ENCODE results near the gene PSMD3.

Gene PSMD3

DNA sequence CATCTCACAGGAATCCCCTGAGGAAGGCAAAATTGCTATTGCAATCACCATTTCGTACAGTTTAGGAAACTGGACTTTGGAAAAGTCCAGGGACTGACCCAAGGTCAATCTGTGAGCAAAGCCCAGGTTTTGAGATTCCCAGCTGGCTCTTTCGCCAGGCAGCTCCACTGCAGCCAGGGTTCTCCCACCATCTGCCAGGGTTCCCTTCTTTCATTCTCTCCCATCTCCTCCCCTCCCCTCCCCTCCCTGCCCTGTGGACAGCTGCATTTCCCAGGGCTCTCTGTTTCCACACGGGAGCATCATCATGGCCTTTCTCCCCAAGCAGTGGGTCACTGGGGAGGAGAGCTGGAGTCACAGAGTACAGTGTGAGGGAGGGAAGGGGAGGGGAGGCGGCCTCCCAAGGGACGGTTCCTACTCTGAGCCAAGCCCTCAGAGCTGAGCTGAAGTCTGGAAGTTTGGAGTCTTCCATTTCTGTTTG is 29.7 kb upstream of the PSMD3 start:
- Mint-ChIP-seq H3K4me1 (peaks cover 46% of the 10 kb centered on the region), H3K4me3 (no peak overlapping the region), H3K27me3 (peaks cover 48% of the 10 kb centered on the region), H3K9me3 (no peaks in the 10 kb centered on the region), H3K36me3 (no peaks in the 10 kb centered on the region), H3K27ac (no peak overlapping the region)
- CTCF ChIA-PET = no interaction called here
- DNase-seq = no peak

DNA sequence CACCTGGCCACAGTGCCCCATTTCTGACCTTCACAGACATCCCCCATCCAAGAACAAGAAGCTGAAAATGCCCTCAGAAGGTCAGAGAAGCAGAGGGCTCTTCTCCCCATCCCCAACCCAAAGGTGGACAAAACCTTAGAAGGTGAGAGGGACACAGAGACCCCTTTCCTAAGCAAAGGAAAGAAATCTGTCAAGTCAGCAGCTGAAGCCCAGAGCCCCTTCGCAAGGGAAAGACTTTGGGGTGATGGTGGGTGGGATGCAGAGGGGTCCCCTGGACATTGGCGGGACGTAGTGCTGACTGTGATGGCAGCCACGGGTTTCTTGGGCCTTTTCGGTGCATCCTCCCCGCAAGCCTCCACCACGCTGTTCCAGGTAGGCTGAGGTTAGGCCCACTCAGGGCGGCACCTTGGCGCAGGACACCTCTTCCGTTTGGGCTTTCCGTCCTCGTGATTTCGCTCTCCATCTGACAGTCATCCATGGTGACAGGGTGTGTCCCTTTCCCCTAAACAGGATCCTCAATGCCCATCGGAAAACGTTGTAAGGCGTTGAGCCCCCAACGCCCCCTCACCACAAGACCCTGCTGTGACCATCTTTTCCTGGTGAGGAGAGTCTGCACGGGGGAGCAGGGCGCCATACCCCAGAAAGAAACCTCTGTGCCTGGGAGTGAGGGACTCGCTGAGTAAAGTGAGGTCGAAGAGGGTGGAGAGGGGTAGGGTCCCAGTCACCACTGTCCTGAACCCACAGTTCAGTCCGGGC is 28.5 kb upstream of the PSMD3 start:
- Mint-ChIP-seq H3K36me3 (no peaks in the 10 kb centered on the region), H3K9me3 (no peaks in the 10 kb centered on the region), H3K27ac (no peak overlapping the region), H3K4me1 (peaks cover 46% of the 10 kb centered on the region), H3K4me3 (peak overlapping the region; percentile 56), H3K27me3 (peaks cover 46% of the 10 kb centered on the region)
- no peak for DNase-seq
- CTCF ChIA-PET = no interaction called here

GRCh38 chr17:39952680-39953470 is 27.7 kb upstream of the PSMD3 start:
- Mint-ChIP-seq H3K36me3 (no peaks in the 10 kb centered on the region), H3K27me3 (peaks cover 50% of the 10 kb centered on the region), H3K4me3 (peak overlapping the region; percentile 79), H3K27ac (peak overlapping the region; percentile 62), H3K9me3 (no peaks in the 10 kb centered on the region), H3K4me1 (peaks cover 39% of the 10 kb centered on the region)
- DNase-seq = peak; percentile 99
- CTCF ChIA-PET = interaction anchor here (1.2 to 7.0 kb wide), 2 partner anchors 28 to 35 kb away, joined by 3 to 53 read pairs; partner anchors contain the start of gene PSMD3

DNA sequence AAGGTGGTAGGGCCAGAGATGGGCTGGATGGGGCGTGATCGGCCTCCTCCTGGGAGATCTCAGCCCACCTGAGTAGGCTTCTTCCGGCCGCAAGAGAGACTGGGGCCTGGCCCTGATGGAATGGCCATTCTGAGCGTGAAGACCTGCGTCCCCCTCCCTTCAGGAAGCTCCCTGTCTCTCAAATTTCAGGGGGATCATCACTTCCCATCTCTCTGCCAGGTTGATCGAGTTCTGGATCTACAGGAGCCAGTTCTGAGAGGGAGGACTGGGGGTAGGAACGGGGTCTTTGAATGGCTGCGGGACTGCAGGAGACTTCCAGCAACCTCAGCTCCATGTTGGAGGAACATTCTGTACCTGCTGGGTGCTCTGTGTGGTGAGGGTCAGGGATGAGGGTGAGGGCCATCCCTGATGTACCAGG is 27.1 kb upstream of the PSMD3 start:
- DNase-seq = no peak
- peak overlapping the region; percentile 52 for H3K27ac Mint-ChIP-seq
- peaks cover 36% of the 10 kb centered on the region for H3K4me1 Mint-ChIP-seq
- peak overlapping the region; percentile 79 for H3K4me3 Mint-ChIP-seq
- H3K9me3 Mint-ChIP-seq = no peaks in the 10 kb centered on the region
- CTCF ChIA-PET = interaction anchor here (1.2 to 7.0 kb wide), 2 partner anchors 27 to 35 kb away, joined by 3 to 53 read pairs; partner anchors contain the start of gene PSMD3
- H3K27me3 Mint-ChIP-seq = peaks cover 56% of the 10 kb centered on the region
- no peaks in the 10 kb centered on the region for H3K36me3 Mint-ChIP-seq

- H3K9me3 Mint-ChIP-seq = no peaks in the 10 kb centered on the region
- peaks cover 34% of the 10 kb centered on the region for H3K4me1 Mint-ChIP-seq
- CTCF ChIA-PET = interaction anchor here (1.1 to 7.0 kb wide), 5 partner anchors 8 to 333 kb away, joined by 4 to 53 read pairs (median 4); partner anchors contain the start of gene PSMD3
- no peaks in the 10 kb centered on the region for H3K36me3 Mint-ChIP-seq
- H3K27ac Mint-ChIP-seq = no peak overlapping the region
- H3K27me3 Mint-ChIP-seq = peaks cover 59% of the 10 kb centered on the region
- no peak overlapping the region for H3K4me3 Mint-ChIP-seq
- no peak for DNase-seq
Observed at GRCh38 chr17:39954876-39955275, 25.7 kb upstream of the PSMD3 start.

DNA sequence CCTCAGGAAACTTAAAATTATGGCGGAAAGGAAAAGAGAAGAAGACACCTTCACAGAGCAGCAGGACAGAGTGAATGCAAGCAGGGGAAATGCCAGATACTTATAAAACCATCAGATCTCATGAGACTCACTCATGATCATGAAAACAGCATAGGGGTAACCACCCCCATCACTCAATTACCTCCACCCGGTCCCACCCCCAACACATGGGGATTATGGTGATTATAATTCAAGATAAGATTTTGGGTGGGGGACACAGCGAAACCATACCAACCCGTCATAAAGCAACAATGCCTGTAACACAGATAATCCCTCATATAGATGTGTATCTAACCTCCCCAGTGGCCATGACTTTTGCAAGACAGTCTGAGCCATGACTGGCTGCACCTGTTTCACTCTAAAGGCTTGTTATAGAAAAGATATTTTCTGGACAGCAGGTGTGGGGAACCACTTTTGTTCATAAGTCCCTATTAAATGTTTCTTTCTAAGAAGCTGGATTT is 24.8 kb upstream of the PSMD3 start:
- peaks cover 26% of the 10 kb centered on the region for H3K4me1 Mint-ChIP-seq
- H3K4me3 Mint-ChIP-seq = no peak overlapping the region
- no peak overlapping the region for H3K27ac Mint-ChIP-seq
- no peaks in the 10 kb centered on the region for H3K36me3 Mint-ChIP-seq
- CTCF ChIA-PET = interaction anchor here (1.5 to 7.0 kb wide), 4 partner anchors 9 to 82 kb away, joined by 4 to 53 read pairs (median 14); partner anchors contain the start of gene PSMD3
- no peak for DNase-seq
- H3K9me3 Mint-ChIP-seq = no peaks in the 10 kb centered on the region
- peaks cover 58% of the 10 kb centered on the region for H3K27me3 Mint-ChIP-seq

DNA sequence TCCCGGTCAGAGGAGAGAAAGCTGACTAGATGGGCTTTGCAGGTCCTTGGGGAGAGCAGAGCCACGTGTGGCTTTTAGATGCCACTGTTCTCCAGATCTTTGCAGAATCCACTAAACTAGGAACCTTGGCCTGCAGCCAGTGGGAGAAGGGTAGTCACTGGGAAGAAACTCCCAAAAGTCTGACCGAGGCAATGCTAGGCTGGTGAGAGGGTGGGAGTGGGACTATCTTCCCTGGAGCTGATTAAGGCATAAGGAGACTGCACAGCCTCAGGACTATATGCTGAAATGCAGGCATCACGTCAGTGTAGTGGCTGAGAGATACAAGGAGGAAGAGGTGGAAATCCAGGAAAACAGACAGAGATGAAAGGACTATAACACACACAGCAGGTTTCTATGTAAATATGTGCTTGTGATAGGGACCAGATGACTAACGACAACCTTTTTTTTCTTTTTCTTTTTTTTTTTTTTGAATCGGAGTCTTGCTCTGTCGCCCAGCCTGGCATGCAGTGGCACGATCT is 20.0 kb upstream of the PSMD3 start:
- Mint-ChIP-seq H3K9me3 (no peaks in the 10 kb centered on the region), H3K27ac (no peak overlapping the region), H3K4me3 (no peak overlapping the region), H3K4me1 (peaks cover 29% of the 10 kb centered on the region), H3K27me3 (peaks cover 60% of the 10 kb centered on the region), H3K36me3 (no peaks in the 10 kb centered on the region)
- CTCF ChIA-PET = interaction anchor here (0.8 to 1.4 kb wide), 2 partner anchors 17 to 20 kb away, joined by 3 read pairs; partner anchors contain the start of gene PSMD3
- no peak for DNase-seq

DNA sequence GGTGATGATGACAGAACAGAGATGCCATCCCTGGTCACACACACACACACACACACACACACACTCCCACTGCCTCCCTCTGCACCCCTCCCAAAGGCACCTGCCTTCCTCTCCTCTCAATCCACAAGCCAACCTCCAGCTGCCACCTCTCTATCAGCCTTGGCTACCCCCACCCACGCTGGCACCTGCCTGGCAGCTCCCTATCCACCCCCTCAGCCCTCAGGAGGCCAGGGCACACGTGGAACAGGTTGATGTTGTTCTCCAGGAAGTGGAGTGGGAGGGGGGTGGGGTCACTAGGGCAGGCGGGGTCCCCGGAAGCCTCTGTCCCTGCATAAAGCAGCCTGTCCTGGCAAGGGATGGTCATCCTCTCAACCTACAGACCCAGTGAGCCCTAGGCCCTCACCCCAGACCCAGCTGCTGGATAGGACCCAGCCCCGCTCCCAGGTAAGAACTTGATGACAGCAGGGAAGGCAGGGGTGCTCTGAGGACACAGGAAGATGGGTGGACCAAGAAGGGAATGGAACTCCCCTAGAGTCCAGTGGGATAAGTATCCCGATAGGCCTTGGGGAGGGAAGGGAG is 17.9 kb upstream of the PSMD3 start, which contains the start of gene GSDMA:
GSDMA (plus strand) TSS at position 363 of the 579 bp plus-strand sequence. CDS start 2,684 bp downstream, outside the sequence.
- no peak for DNase-seq
- Mint-ChIP-seq H3K4me1 (peaks cover 33% of the 10 kb centered on the region), H3K4me3 (no peak within 1 kb of the TSS), H3K27me3 (peaks cover 67% of the 10 kb centered on the region), H3K9me3 (no peaks in the 10 kb centered on the region), H3K36me3 (no peaks in the 10 kb centered on the region), H3K27ac (peak within 1 kb of the TSS; percentile 5)
- CTCF ChIA-PET = interaction anchor here (0.9 kb wide), 1 partner anchor 309 kb away, joined by 3 read pairs; no protein-coding TSS in a partner anchor

- no peaks in the 10 kb centered on the region for H3K36me3 Mint-ChIP-seq
- peaks cover 63% of the 10 kb centered on the region for H3K27me3 Mint-ChIP-seq
- H3K4me1 Mint-ChIP-seq = peaks cover 30% of the 10 kb centered on the region
- CTCF ChIA-PET = interaction anchor here (0.7 kb wide), 1 partner anchor 102 kb away, joined by 3 read pairs; no protein-coding TSS in a partner anchor
- H3K4me3 Mint-ChIP-seq = no peak overlapping the region
- peak; percentile 50 for DNase-seq
- H3K27ac Mint-ChIP-seq = peak overlapping the region; percentile 5
- H3K9me3 Mint-ChIP-seq = no peaks in the 10 kb centered on the region
Observed at GRCh38 chr17:39963829-39964228, 16.8 kb upstream of the PSMD3 start.

DNA sequence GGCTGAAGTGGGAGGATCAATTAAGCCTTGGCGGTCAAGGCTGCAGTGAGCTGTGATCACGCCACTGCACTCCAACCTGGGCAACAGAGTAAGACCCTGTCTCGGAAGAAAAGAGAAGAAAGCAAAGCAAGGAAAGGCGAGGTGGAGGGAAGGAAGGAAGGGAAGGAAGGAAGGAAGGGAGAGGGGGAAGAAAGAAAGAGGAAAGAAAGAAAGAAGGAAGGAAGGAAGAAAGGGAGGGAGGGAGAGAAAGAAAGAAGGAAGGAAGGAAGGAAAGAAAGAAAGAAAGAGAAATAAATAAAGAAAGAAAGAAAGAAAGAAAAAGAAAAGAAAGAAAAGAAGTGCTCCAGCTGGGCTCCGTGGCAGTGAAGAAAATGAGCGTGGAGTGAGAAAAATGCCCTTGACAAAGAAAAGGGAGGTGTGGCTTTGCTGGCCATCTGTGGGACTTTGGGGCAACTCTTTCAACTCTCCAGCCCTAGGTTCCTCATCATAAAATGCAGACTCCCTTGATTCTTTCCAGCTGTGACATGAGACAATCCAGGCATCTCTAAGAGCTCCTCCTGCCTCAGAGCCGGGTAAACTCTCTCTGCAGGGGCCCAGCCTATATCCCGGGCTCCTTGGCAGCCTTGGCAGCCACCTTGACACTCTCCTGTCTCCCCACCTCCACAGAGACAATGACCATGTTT is 15.4 kb upstream of the PSMD3 start:
- Mint-ChIP-seq H3K4me1 (peaks cover 26% of the 10 kb centered on the region), H3K4me3 (no peak overlapping the region), H3K27me3 (peaks cover 73% of the 10 kb centered on the region), H3K9me3 (no peaks in the 10 kb centered on the region), H3K36me3 (no peaks in the 10 kb centered on the region), H3K27ac (no peak overlapping the region)
- no peak for DNase-seq
- CTCF ChIA-PET = interaction anchor here (0.8 kb wide), 1 partner anchor 12 kb away, joined by 3 read pairs; no protein-coding TSS in a partner anchor

DNA sequence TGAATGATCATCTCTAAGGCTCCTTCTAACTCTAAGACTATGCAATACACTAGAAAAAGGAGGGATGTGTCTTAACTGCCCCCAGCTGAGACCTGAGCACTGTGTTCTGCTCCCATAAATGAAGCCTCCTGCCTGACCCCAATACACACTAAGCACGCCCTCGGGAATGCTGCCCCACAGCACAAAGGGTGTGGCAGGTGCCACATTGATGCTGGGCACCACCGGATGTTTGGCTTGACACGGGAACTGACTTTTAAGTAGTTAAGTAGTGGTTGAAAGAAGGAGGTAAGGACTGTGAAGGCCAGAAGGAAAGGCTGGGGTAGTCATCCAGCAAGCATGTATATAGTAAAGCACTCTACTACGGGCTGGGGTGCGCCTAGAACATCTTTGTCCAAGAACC is 13.8 kb upstream of the PSMD3 start:
- no peaks in the 10 kb centered on the region for H3K9me3 Mint-ChIP-seq
- H3K4me1 Mint-ChIP-seq = peaks cover 26% of the 10 kb centered on the region
- CTCF ChIA-PET = interaction anchor here (1.3 kb wide), 1 partner anchor 9 kb away, joined by 3 read pairs; no protein-coding TSS in a partner anchor
- DNase-seq = no peak
- no peak overlapping the region for H3K27ac Mint-ChIP-seq
- H3K36me3 Mint-ChIP-seq = no peaks in the 10 kb centered on the region
- H3K27me3 Mint-ChIP-seq = peaks cover 75% of the 10 kb centered on the region
- no peak overlapping the region for H3K4me3 Mint-ChIP-seq

- DNase-seq = no peak
- Mint-ChIP-seq H3K27me3 (peaks cover 93% of the 10 kb centered on the region), H3K4me1 (peaks cover 14% of the 10 kb centered on the region), H3K27ac (no peak overlapping the region), H3K36me3 (no peaks in the 10 kb centered on the region), H3K9me3 (no peaks in the 10 kb centered on the region), H3K4me3 (no peak overlapping the region)
- CTCF ChIA-PET = interaction anchor here (1.2 to 1.8 kb wide), 2 partner anchors 12 to 345 kb away, joined by 3 to 4 read pairs; partner anchors contain the start of gene PSMD3
Observed at GRCh38 chr17:39968761-39969160, 11.8 kb upstream of the PSMD3 start.

GRCh38 chr17:39969375-39969774 is 11.2 kb upstream of the PSMD3 start:
- no peak for DNase-seq
- Mint-ChIP-seq H3K27me3 (peaks cover 93% of the 10 kb centered on the region), H3K4me1 (peaks cover 10% of the 10 kb centered on the region), H3K27ac (no peak overlapping the region), H3K9me3 (no peaks in the 10 kb centered on the region), H3K36me3 (no peaks in the 10 kb centered on the region), H3K4me3 (no peak overlapping the region)
- CTCF ChIA-PET = interaction anchor here (1.2 to 1.8 kb wide), 2 partner anchors 12 to 346 kb away, joined by 3 to 4 read pairs; partner anchors contain the start of gene PSMD3

Measured in activated naive CD4-positive, alpha-beta T cell treated with anti-CD3 and anti-CD28 coated beads, Interleukin-2, amount 10 ng/mL, durations not matched to agents 7 days and 5 days (primary cell).